ENCODE measurements around the gene IGFL1. TPM values are rescaled to one million over a fixed set of nuclear protein-coding genes. Genes with fewer than 3 reads are reported as not detected.

IGFL1 gene
- total RNA-seq, 2 donors from 2014 or later: 4.8 TPM; not detected in 1

DNA sequence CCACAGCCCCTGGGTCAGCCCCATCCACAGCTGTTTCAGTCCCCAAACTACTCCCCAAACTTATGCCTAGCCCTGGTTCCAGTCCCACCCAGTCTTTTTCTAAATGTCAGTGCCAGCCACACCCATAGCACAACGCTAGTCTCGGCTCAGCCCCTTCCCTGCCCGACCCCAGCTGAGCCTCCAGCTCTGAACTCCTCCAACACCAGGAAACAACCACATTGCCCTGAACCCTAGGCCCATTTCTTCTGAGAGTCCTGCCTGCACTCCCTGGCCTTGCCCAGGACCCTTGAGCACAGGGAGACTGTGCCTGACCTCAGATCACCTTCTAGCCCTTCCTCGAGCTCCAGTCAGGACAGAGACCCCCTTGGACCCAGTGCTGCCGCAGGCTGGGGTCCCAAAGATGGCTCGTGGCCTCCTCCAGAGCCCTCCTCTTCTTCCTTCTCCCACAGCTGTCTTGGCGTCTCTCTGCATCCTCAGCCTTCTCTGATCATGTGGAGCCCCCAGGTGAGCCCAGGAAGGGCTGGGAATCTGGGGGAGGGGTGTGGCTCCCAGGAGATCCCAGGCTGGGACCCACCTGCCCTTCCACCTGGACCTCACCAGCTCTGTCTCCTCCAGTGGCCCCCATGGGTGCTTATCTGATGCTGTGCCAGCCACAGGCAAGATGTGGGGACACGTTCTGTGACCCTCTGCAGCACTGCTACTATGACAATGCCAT lies 33.0 kb upstream of the IGFL1 start:
- H3K4me3 ChIP-seq: no peak overlapping the region
- no peak for TF ChIP-seq CTCF (IDR thresholded peaks at IDR 0.05)
- no peak for TF ChIP-seq POLR2AphosphoS5 (IDR thresholded peaks at IDR 0.05)
- no peak for TF ChIP-seq POLR2A (IDR thresholded peaks at IDR 0.05)
- no peaks in the 10 kb centered on the region for H3K27me3 ChIP-seq (replicated peaks; ENCODE audit: insufficient read depth)
- H3K36me3 ChIP-seq: no peaks in the 10 kb centered on the region
- no peak overlapping the region for H3K27ac ChIP-seq
- peaks cover 2% of the 10 kb centered on the region for H3K4me1 ChIP-seq (replicated peaks)
- DNase-seq (ENCODE audit: low spot score): no peak
- H3K9me3 ChIP-seq: no peaks in the 10 kb centered on the region
- WGBS: 68% methylated on average over 8 of the region's 8 CpGs
- intact Hi-C loops (cut with DNase I): no loop called here

GRCh38 chr19:46197314-46198070 lies 32.0 kb upstream of the IGFL1 start:
- no peak for TF ChIP-seq POLR2A (IDR thresholded peaks at IDR 0.05)
- no peak for TF ChIP-seq POLR2AphosphoS5 (IDR thresholded peaks at IDR 0.05)
- Histone ChIP-seq H3K27me3 (replicated peaks; ENCODE audit: insufficient read depth) (no peaks in the 10 kb centered on the region), H3K4me3 (no peak overlapping the region), H3K36me3 (no peaks in the 10 kb centered on the region), H3K9me3 (no peaks in the 10 kb centered on the region), H3K27ac (no peak overlapping the region), H3K4me1 (replicated peaks) (peaks cover 2% of the 10 kb centered on the region)
- intact Hi-C loops (cut with DNase I): no loop called here
- 65% methylated on average over 4 of the region's 4 CpGs for WGBS
- no peak for DNase-seq (ENCODE audit: low spot score)

DNA sequence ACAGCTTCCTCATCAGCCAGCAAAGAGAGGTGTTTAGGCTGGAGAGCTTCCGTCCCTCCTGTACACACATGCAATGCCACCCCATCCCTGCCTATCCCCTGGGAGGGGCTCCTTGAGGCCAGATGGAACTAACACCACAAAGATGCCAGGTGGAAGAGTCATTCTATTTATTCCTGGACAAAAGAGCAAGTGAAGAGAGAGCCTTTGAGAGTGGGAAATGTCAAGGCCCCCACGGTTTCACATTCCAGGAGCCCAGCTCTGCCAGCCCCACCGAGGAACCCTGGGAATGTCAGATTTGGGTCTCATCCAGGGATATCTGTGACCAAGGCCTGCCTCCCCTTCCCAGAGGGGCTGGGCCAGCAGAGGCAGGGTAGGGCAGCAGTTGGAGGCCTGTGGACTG lies 30.8 kb upstream of the IGFL1 start:
- Histone ChIP-seq H3K27me3 (replicated peaks; ENCODE audit: insufficient read depth) (peaks cover 2% of the 10 kb centered on the region), H3K27ac (no peak overlapping the region), H3K4me3 (no peak overlapping the region), H3K36me3 (no peaks in the 10 kb centered on the region), H3K9me3 (no peaks in the 10 kb centered on the region), H3K4me1 (replicated peaks) (peaks cover 2% of the 10 kb centered on the region)
- WGBS: 42% methylated on average over 3 of the region's 3 CpGs
- TF ChIP-seq POLR2A (IDR thresholded peaks at IDR 0.05) (no peak), CTCF (IDR thresholded peaks at IDR 0.05) (no peak), POLR2AphosphoS5 (IDR thresholded peaks at IDR 0.05) (no peak)
- no peak for DNase-seq (ENCODE audit: low spot score)
- intact Hi-C loops (cut with DNase I): no loop called here

- 59% methylated on average over 16 of the region's 16 CpGs for WGBS
- Histone ChIP-seq H3K36me3 (no peaks in the 10 kb centered on the region), H3K4me3 (no peak overlapping the region), H3K27ac (no peak overlapping the region), H3K27me3 (replicated peaks; ENCODE audit: insufficient read depth) (peaks cover 2% of the 10 kb centered on the region), H3K4me1 (replicated peaks) (no peaks in the 10 kb centered on the region), H3K9me3 (no peaks in the 10 kb centered on the region)
- no peak for DNase-seq (ENCODE audit: low spot score)
- TF ChIP-seq POLR2AphosphoS5 (IDR thresholded peaks at IDR 0.05): no peak
- TF ChIP-seq CTCF (IDR thresholded peaks at IDR 0.05): no peak
- no peak for TF ChIP-seq POLR2A (IDR thresholded peaks at IDR 0.05)
- intact Hi-C loops (cut with DNase I): no loop called here
Measured at GRCh38 chr19:46201454-46202310, 27.9 kb upstream of the IGFL1 start.

DNA sequence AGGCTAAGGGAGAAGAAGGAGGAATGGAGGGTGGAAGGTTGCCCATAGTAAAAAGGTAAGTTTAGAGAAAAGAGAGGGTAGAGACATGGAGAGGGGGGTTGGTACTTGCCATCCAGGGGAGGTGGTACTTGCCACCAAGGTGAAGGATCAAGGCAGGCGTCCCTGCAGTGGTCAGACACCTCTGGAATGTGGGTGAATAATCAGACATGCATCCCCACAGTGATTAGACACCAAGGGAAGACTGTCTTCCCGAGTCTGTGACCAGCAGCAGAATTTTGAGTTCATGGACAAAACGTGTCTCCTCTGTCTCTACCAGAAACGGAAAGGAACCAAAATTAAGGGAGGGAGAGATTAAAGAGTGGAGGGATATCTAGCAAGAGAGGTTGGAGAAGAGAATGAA lies 27.1 kb upstream of the IGFL1 start:
- no peak overlapping the region for H3K27ac ChIP-seq
- peaks cover 2% of the 10 kb centered on the region for H3K27me3 ChIP-seq (replicated peaks; ENCODE audit: insufficient read depth)
- DNase-seq (ENCODE audit: low spot score): no peak
- H3K36me3 ChIP-seq: no peaks in the 10 kb centered on the region
- H3K4me3 ChIP-seq: no peak overlapping the region
- WGBS: 73% methylated on average over 4 of the region's 4 CpGs
- no peak for TF ChIP-seq CTCF (IDR thresholded peaks at IDR 0.05)
- TF ChIP-seq POLR2A (IDR thresholded peaks at IDR 0.05): no peak
- no peak for TF ChIP-seq POLR2AphosphoS5 (IDR thresholded peaks at IDR 0.05)
- H3K9me3 ChIP-seq: no peaks in the 10 kb centered on the region
- H3K4me1 ChIP-seq (replicated peaks): no peaks in the 10 kb centered on the region
- intact Hi-C loops (cut with DNase I): no loop called here

Measured in prostate gland (tissue), 2 donors.